HL-60 (cell line): ENCODE results near the gene AQP6.

ENCODE experiments used
- DNase-seq, 2 experiments: peaks; one replicate each; pipeline ENCODE4 v3.0.0-alpha.2; 2010 to 2020; ENCODE audit warnings: low read depth in 1 of 2, low spot score in 1 of 2
- H3K27ac ChIP-seq: fragments of 250-450 bp; sonication (Bioruptor Pico); replicated peaks from 2 replicates; pipeline ENCODE4 v1.5.1; 2020; ENCODE audit warnings: mild to moderate bottlenecking, moderate library complexity
- H3K27me3 ChIP-seq: fragments of 250-450 bp; sonication (Bioruptor Pico); 2 replicates; pipeline ENCODE4 v1.5.1; 2021; ENCODE audit warnings: mild to moderate bottlenecking, moderate library complexity; ENCODE audit not compliant: insufficient read depth, poor library complexity, severe bottlenecking
- H3K4me3 ChIP-seq: replicated peaks from 2 replicates; pipeline ENCODE4 v1.5.1; 2011; ENCODE audit warnings: mild to moderate bottlenecking, control low read depth, low read length; ENCODE audit not compliant: insufficient read depth
- CTCF ChIP-seq: IDR thresholded peaks from one replicate; pipeline ENCODE4 v1.5.1; 2011; ENCODE audit warnings: low read length, control low read depth, inconsistent platforms; ENCODE audit not compliant: insufficient read depth
- GABPA ChIP-seq: IDR thresholded peaks from 2 replicates; pipeline ENCODE4 v1.6.1; 2012; ENCODE audit warnings: low read depth
- POLR2AphosphoS5 ChIP-seq: IDR thresholded peaks from 2 replicates; pipeline ENCODE4 v1.6.1; 2012; ENCODE audit warnings: low read depth
- REST ChIP-seq: IDR thresholded peaks from 2 replicates; pipeline ENCODE4 v1.6.1; 2012; ENCODE audit warnings: low read depth; ENCODE audit not compliant: insufficient replicate concordance
- SPI1 ChIP-seq: IDR thresholded peaks from 2 replicates; pipeline ENCODE4 v1.6.1; 2012; ENCODE audit warnings: low read depth, mild to moderate bottlenecking, borderline replicate concordance

The AQP6 gene

GRCh38 chr12:49934505-49934904 is 38.2 kb upstream of the AQP6 start:
- H3K4me3 ChIP-seq = no peak overlapping the region
- H3K27me3 ChIP-seq = no peaks in the 10 kb centered on the region
- TF ChIP-seq GABPA (no peak), SPI1 (no peak)
- no peak overlapping the region for H3K27ac ChIP-seq
- no peak for DNase-seq

GRCh38 chr12:49936925-49937324 is 35.8 kb upstream of the AQP6 start:
- no peak for TF ChIP-seq SPI1
- TF ChIP-seq CTCF = no peak
- TF ChIP-seq POLR2AphosphoS5 = no peak
- no peak for TF ChIP-seq REST
- TF ChIP-seq GABPA = no peak
- no peak for DNase-seq

GRCh38 chr12:49937639-49938300 is 35.0 kb upstream of the AQP6 start:
- H3K27me3 ChIP-seq = no peaks in the 10 kb centered on the region
- DNase-seq = no peak
- TF ChIP-seq GABPA (no peak), SPI1 (no peak), REST (no peak), POLR2AphosphoS5 (no peak)
- no peak overlapping the region for H3K4me3 ChIP-seq
- no peak overlapping the region for H3K27ac ChIP-seq

More at GRCh38 chr12:49936925-49937324, 35.8 kb upstream of the AQP6 start:
- no peak overlapping the region for H3K4me3 ChIP-seq
- H3K27ac ChIP-seq = no peak overlapping the region
- no peaks in the 10 kb centered on the region for H3K27me3 ChIP-seq

- TF ChIP-seq GABPA (no peak), CTCF (no peak)
- DNase-seq = no peak
- Histone ChIP-seq H3K27me3 (no peaks in the 10 kb centered on the region), H3K4me3 (no peak overlapping the region), H3K27ac (no peak overlapping the region)
These were observed 33.4 kb upstream of the AQP6 start for GRCh38 chr12:49939307-49939706.

- DNase-seq = no peak
- Histone ChIP-seq H3K27me3 (no peaks in the 10 kb centered on the region), H3K27ac (no peak overlapping the region), H3K4me3 (no peak overlapping the region)
- TF ChIP-seq GABPA (no peak), REST (no peak), POLR2AphosphoS5 (no peak)
These were observed 33.0 kb upstream of the AQP6 start for GRCh38 chr12:49939707-49940106.
